ENCODE results near the gene MAB21L3. TPM values are rescaled to one million over a fixed set of nuclear protein-coding genes. Genes with fewer than 3 reads are reported as not detected.

MAB21L3 gene
- total and polyA plus RNA-seq, 2 experiments from 2014 or later = not detected

GRCh38 chr1:116127848-116128540 lies 16.8 kb downstream of the MAB21L3 start:
- Histone ChIP-seq H3K4me2 (no peak overlapping the region), H3F3A (replicated peaks; ENCODE audit: low read depth) (no peaks in the 10 kb centered on the region), H3K4me3 (no peak overlapping the region), H3K4me1 (ENCODE audit: insufficient read depth) (no peaks in the 10 kb centered on the region), H2AFZ (no peak overlapping the region), H3K27ac (ENCODE audit: low read depth) (no peak overlapping the region), H3K36me3 (ENCODE audit: insufficient read depth) (no peaks in the 10 kb centered on the region), H3K79me2 (replicated peaks; ENCODE audit: insufficient read depth) (no peaks in the 10 kb centered on the region), H3K27me3 (ENCODE audit: insufficient read depth) (no peaks in the 10 kb centered on the region), H3K9me2 (ENCODE audit: insufficient read depth) (no peaks in the 10 kb centered on the region), H4K20me1 (replicated peaks; ENCODE audit: insufficient read depth) (no peaks in the 10 kb centered on the region)
- TF ChIP-seq ZNF462 (CRISPR knock-in tag; IDR thresholded peaks at IDR 0.05) (no peak), EZH2 (IDR thresholded peaks at IDR 0.05; ENCODE audit: low read depth, unreplicated experiment) (no peak), ZNF331 (CRISPR knock-in tag; IDR thresholded peaks at IDR 0.05; ENCODE audit: low read depth) (no peak), REST (IDR thresholded peaks at IDR 0.05; ENCODE audit: unreplicated experiment) (no peak), ZNF114 (CRISPR knock-in tag; IDR thresholded peaks at IDR 0.05) (no peak), JUNB (IDR thresholded peaks at IDR 0.05; ENCODE audit: unreplicated experiment) (no peak), STAT1 (IDR thresholded peaks at IDR 0.05; ENCODE audit: unreplicated experiment) (no peak), EZH2phosphoT487 (IDR thresholded peaks at IDR 0.05; ENCODE audit: unreplicated experiment) (no peak), NANOG (IDR thresholded peaks at IDR 0.05; ENCODE audit: borderline replicate concordance) (no peak), POLR2AphosphoS5 (IDR thresholded peaks at IDR 0.05; ENCODE audit: low read depth) (no peak), ETS1 (IDR thresholded peaks at IDR 0.05) (no peak)
- H3K4me1 Mint-ChIP-seq = no peaks in the 10 kb centered on the region
- H3K27ac Mint-ChIP-seq = no peak overlapping the region
- no peak overlapping the region for H3K4me3 Mint-ChIP-seq
- no peak for ATAC-seq
- H3K9me3 Mint-ChIP-seq = no peaks in the 10 kb centered on the region
- H3K36me3 Mint-ChIP-seq (ENCODE audit: low read depth) = no peaks in the 10 kb centered on the region
- DNase-seq (ENCODE audit: low spot score) = no peak
- peaks cover 3% of the 10 kb centered on the region for H3K27me3 Mint-ChIP-seq (ENCODE audit: insufficient read depth, low read depth, poor library complexity)

Data from GM23338 (cell line).